ENCODE data around the gene ELF2. TPM values are rescaled to one million over a fixed set of nuclear protein-coding genes. Genes with fewer than 3 reads are reported as not detected.

Gene ELF2
- total RNA-seq, 6 donors from 2014 or later: 34.5 to 87.0 (median 39.1) TPM

DNA sequence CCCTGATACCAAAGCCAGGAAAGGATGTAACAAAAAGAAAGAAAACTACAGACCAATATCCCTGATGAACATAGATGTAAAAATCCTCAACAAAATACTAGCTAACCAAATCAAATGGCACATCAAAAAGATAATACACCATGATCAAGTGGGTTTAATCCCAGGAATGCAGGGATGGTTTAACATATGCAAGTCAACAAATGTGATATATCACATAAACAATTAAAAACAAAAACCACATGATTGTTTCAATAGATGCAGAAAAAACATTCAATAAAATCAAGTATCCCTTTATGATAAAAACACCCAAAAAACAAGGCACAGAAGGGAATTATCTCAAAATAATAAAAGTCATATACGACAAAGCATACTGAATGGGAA lies 31.5 kb downstream of the ELF2 start:
- no peak overlapping the region for H3K4me3 ChIP-seq
- H3K27me3 ChIP-seq: no peaks in the 10 kb centered on the region
- DNase-seq (no peak), ATAC-seq (ENCODE audit: low FRiP score in 2 of 2) (no peak)
- peaks cover 27 to 30% (median 29%) of the 10 kb centered on the region in 4 donors for H3K4me1 ChIP-seq
- no peak for TF ChIP-seq POLR2AphosphoS5 (IDR thresholded peaks at IDR 0.05)
- no peak for TF ChIP-seq EP300 (IDR thresholded peaks at IDR 0.05)
- TF ChIP-seq, protein P1, sequence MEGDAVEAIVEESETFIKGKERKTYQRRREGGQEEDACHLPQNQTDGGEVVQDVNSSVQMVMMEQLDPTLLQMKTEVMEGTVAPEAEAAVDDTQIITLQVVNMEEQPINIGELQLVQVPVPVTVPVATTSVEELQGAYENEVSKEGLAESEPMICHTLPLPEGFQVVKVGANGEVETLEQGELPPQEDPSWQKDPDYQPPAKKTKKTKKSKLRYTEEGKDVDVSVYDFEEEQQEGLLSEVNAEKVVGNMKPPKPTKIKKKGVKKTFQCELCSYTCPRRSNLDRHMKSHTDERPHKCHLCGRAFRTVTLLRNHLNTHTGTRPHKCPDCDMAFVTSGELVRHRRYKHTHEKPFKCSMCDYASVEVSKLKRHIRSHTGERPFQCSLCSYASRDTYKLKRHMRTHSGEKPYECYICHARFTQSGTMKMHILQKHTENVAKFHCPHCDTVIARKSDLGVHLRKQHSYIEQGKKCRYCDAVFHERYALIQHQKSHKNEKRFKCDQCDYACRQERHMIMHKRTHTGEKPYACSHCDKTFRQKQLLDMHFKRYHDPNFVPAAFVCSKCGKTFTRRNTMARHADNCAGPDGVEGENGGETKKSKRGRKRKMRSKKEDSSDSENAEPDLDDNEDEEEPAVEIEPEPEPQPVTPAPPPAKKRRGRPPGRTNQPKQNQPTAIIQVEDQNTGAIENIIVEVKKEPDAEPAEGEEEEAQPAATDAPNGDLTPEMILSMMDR (IDR thresholded peaks at IDR 0.05): no peak
- TF ChIP-seq POLR2A (IDR thresholded peaks at IDR 0.05): no peak
- H3K36me3 ChIP-seq: no peaks in the 10 kb centered on the region
- WGBS, 2 donors: 96% methylated on average over 1 of the region's 1 CpG
- no peaks in the 10 kb centered on the region for H3K9me3 ChIP-seq
- H3K27ac ChIP-seq: no peak overlapping the region

DNA sequence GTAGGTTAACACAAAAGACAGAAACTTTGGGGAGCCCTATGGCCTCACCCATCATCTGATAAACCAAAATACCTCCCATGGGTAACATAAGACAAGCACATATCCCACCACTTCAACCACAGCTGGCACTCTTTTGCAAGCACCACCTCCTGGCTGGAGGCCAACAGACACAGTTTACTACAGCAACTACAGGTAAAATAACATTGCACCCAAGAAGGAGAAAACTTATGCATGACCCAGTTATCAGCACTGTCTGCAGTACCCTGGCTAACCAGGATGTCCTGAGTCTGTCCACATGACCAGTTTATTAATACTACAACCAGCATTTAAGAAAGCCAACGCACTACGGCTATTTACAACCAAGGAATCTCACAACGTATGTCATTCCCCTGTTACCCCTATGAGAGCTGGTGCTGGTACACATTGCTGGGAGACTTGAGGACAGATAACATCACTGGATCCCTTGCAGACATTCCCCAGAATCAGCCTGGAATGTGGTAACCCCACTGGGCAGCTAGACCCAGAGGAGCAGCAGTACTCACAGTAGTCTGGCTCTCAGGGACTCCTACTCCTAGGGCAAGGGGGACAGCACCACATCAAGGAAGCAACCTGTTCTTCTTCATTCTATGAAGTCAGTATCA lies 32.0 kb downstream of the ELF2 start:
- Histone ChIP-seq H3K9me3 (no peaks in the 10 kb centered on the region), H3K4me3 (no peak overlapping the region), H3K27me3 (no peaks in the 10 kb centered on the region), H3K4me1 (peaks cover 27 to 30% (median 29%) of the 10 kb centered on the region in 4 donors), H3K36me3 (no peaks in the 10 kb centered on the region), H3K27ac (peak overlapping the region in 1 of 4 donors; percentile 38)
- ATAC-seq (ENCODE audit: low FRiP score in 2 of 2): peak in 1 of 2 donors; percentile 19
- no peak for TF ChIP-seq POLR2A (IDR thresholded peaks at IDR 0.05)
- peak in 1 of 2 donors; percentile 31 for DNase-seq
- 74 to 96% methylated on average over 3 of the region's 3 CpGs for WGBS, 2 donors

- Histone ChIP-seq H3K4me1 (peaks cover 27 to 30% (median 29%) of the 10 kb centered on the region in 4 donors), H3K9me3 (no peaks in the 10 kb centered on the region), H3K27ac (peak overlapping the region in 1 of 4 donors; percentile 38), H3K36me3 (no peaks in the 10 kb centered on the region), H3K27me3 (no peaks in the 10 kb centered on the region), H3K4me3 (no peak overlapping the region)
- ATAC-seq (ENCODE audit: low FRiP score in 2 of 2): peak; percentile 76 to 87
- TF ChIP-seq EP300 (IDR thresholded peaks at IDR 0.05) (no peak), POLR2AphosphoS5 (IDR thresholded peaks at IDR 0.05) (no peak), POLR2A (IDR thresholded peaks at IDR 0.05) (no peak)
- TF ChIP-seq, protein P1 (IDR thresholded peaks at IDR 0.05): no peak
- 82 to 85% methylated on average over 7 of the region's 7 CpGs for WGBS, 2 donors
- DNase-seq: peak in 1 of 2 donors; percentile 82
Observed at GRCh38 chr4:139144161-139144859, 32.7 kb downstream of the ELF2 start.

DNA sequence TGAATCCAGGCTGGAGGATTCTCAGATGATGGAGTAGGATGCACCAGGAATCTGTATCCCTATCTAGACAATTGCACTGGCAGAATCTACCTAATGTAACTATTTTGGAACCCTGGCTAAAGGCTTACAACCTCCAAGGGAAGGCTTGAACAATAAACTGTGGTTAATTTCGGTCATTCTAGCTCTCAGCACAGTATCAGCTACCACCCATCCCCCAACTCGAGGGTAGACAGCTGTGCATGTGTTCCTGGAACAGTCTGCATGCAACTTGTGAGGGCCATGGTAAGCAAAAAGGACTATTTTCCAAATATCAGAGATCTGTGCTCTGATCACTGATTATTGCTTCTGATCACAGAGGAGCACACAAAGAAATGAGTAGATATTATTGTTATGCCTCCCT lies 34.0 kb downstream of the ELF2 start:
- H3K27me3 ChIP-seq: no peaks in the 10 kb centered on the region
- no peaks in the 10 kb centered on the region for H3K9me3 ChIP-seq
- 49 to 84% methylated on average over 2 of the region's 2 CpGs for WGBS, 2 donors
- no peak overlapping the region for H3K4me3 ChIP-seq
- peaks cover 27 to 30% (median 29%) of the 10 kb centered on the region in 4 donors for H3K4me1 ChIP-seq
- DNase-seq (no peak), ATAC-seq (ENCODE audit: low FRiP score in 2 of 2) (no peak)
- peaks cover 0 to 3% (median under 1%) of the 10 kb centered on the region in 4 donors for H3K36me3 ChIP-seq
- TF ChIP-seq EP300 (IDR thresholded peaks at IDR 0.05) (no peak), POLR2A (IDR thresholded peaks at IDR 0.05) (no peak), POLR2AphosphoS5 (IDR thresholded peaks at IDR 0.05) (no peak)
- TF ChIP-seq, protein P1 (IDR thresholded peaks at IDR 0.05): no peak
- H3K27ac ChIP-seq: no peak overlapping the region

DNA sequence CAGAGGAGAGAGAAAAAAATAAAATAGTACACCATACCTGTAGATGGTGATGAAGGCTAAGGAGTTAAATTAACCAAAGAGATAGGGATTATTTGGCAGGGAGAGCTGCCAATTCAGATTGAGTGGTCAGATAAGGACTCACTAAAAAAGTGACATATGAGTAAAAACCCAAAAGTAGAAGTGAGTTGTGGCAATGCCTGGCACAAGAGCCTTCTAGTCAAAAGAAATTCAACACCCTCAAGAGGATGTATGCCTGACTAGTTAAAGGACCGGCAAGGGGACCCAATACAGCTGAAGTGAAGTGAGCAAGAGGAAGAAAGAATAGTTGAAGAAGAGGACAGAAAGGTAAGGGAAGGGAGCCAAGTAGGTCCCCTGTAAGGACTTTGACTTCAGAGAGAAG lies 34.9 kb downstream of the ELF2 start:
- DNase-seq: no peak
- 31 to 62% methylated on average over 1 of the region's 1 CpG for WGBS, 2 donors

More for the DNA sequence above, 34.9 kb downstream of the ELF2 start:
- no peak for TF ChIP-seq POLR2A (IDR thresholded peaks at IDR 0.05)
- no peak for TF ChIP-seq EP300 (IDR thresholded peaks at IDR 0.05)
- TF ChIP-seq, protein P1 (IDR thresholded peaks at IDR 0.05): no peak
- no peak for TF ChIP-seq POLR2AphosphoS5 (IDR thresholded peaks at IDR 0.05)
- ATAC-seq (ENCODE audit: low FRiP score in 2 of 2): no peak
- Histone ChIP-seq H3K36me3 (peaks cover 0 to 12% (median 4%) of the 10 kb centered on the region in 4 donors), H3K4me1 (peaks cover 27 to 30% (median 29%) of the 10 kb centered on the region in 4 donors), H3K27me3 (no peaks in the 10 kb centered on the region), H3K4me3 (no peak overlapping the region), H3K9me3 (no peaks in the 10 kb centered on the region), H3K27ac (no peak overlapping the region)
